ENCODE data around the gene CCDC171.

Gene CCDC171

DNA sequence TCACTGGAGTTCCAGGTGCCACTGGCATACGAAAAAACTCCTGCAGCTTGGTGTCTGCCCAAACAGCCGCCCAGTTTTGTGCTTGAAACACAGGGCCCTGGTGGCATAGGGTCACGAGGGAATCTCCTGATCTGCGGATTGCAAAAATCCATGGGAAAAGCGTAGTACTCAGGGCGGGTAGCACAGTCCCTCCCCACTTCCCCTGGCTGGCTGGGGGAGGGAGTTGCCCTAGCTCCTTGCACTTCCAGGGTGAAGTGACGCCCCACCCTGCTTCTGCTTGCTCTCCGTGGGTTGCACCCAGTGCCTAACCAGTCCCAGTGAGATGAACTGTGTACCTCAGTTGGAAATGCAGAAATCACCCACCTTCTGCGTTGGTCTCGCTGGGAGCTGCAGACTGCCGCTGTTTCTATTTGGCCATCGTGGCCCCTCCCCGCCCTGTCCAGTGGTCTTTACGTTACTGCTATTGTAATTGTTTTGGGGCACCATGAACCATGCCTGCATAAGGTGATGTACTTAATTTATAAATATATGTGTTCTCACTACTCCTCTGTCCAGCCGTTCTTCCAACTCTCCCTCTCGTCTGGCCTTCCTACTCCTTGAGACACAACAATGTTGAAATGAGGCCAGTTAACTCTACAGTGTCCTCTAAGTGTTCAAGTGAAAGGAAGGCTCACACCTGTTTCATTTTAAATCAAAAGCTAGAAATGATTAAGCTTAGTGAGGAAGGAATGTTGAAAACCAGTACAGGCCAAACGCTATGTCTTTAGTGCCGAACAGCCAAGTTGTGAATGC lies 65.9 kb downstream of the CCDC171 start:
- Histone ChIP-seq H3K27ac (ENCODE audit: low read depth, low read length) (no peak overlapping the region), H3K9ac (ENCODE audit: low read depth, low read length) (no peak overlapping the region), H3K4me1 (ENCODE audit: control insufficient read depth, insufficient read depth, low read length) (no peaks in the 10 kb centered on the region), H3K9me3 (ENCODE audit: control insufficient read depth, insufficient read depth, low read length) (no peaks in the 10 kb centered on the region), H3K4me3 (ENCODE audit: low read depth, low read length) (no peak overlapping the region), H3K36me3 (ENCODE audit: control insufficient read depth, insufficient read depth, low read length) (no peaks in the 10 kb centered on the region), H3K27me3 (ENCODE audit: control insufficient read depth, insufficient read depth, low read length) (no peaks in the 10 kb centered on the region)

DNA sequence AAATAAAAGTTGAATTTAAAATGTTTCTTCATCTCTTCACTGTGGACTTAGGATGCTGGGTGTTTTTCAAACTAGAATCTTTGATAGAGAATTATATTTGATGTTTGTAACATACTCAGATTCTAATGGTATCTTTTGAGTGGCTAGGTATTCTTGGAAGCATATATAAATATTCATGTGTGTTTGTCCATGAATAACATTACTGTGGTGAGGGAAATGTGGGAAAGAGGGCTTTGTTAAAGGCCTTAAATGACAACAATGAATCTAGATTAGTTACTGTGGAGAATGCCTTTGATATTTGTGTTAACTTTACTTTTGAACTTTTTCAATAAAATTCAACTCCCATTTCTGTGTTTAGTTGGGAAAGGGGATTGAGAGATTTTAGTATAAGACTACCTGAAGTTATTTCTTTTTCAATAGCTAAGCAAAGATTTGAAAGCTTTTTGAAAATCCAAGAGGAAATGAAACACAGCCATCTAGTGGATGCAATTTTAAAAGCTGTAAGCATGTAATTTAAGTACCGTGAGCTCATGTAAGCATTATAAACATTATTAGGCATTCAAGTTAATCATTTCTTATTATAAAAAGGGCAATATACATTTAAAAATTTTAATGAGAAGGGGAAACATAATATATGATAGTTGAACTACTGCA lies 69.6 kb downstream of the CCDC171 start:
- Histone ChIP-seq H3K9ac (ENCODE audit: low read depth, low read length) (no peak overlapping the region), H3K36me3 (ENCODE audit: control insufficient read depth, insufficient read depth, low read length) (no peaks in the 10 kb centered on the region), H3K4me1 (ENCODE audit: control insufficient read depth, insufficient read depth, low read length) (no peaks in the 10 kb centered on the region), H3K9me3 (ENCODE audit: control insufficient read depth, insufficient read depth, low read length) (no peaks in the 10 kb centered on the region), H3K4me3 (ENCODE audit: low read depth, low read length) (no peak overlapping the region), H3K27ac (ENCODE audit: low read depth, low read length) (no peak overlapping the region), H3K27me3 (ENCODE audit: control insufficient read depth, insufficient read depth, low read length) (no peaks in the 10 kb centered on the region)

DNA sequence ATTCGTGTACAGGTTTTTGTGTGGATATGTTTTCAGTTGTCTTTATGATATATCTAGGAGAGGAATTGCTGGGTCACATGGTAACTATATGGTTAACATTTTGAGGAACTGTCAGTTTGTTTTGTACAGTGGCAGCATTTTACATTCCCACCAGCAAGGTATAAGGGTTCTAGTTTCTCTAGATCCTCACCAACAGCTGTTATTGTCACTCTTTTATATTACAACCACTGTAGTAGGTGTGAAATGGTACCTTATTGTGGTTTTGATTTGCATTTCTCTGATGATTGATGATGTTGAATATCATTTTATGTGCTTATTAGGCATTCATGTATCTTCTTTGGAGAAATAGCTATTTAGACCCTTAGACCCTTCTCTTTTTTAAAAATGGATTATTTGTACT lies 82.9 kb downstream of the CCDC171 start:
- H3K4me3 ChIP-seq (ENCODE audit: low read depth, low read length): no peak overlapping the region
- H3K9ac ChIP-seq (ENCODE audit: low read depth, low read length): no peak overlapping the region
- H3K4me1 ChIP-seq (ENCODE audit: control insufficient read depth, insufficient read depth, low read length): no peaks in the 10 kb centered on the region
- H3K27me3 ChIP-seq (ENCODE audit: control insufficient read depth, insufficient read depth, low read length): no peaks in the 10 kb centered on the region
- H3K27ac ChIP-seq (ENCODE audit: low read depth, low read length): no peak overlapping the region
- no peaks in the 10 kb centered on the region for H3K9me3 ChIP-seq (ENCODE audit: control insufficient read depth, insufficient read depth, low read length)
- no peaks in the 10 kb centered on the region for H3K36me3 ChIP-seq (ENCODE audit: control insufficient read depth, insufficient read depth, low read length)

DNA sequence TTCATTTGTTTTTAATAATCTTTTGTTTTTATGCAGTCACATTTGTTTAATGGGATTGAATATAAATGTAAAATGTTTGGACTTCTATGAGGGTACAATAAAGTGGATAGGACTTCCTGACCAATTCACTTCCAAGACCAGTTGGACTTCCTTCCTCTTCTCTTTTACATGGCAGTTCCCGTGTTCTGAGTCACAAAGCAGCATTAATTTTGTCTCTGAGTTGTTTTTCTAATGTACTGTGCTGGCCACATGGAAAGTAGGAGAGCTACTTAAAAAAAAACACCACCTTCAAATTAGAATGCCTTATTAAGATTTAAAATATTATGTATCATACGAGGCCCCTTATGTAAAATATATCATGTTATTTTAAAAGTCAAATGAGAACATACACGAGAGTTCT lies 87.3 kb downstream of the CCDC171 start:
- no peaks in the 10 kb centered on the region for H3K4me1 ChIP-seq (ENCODE audit: control insufficient read depth, insufficient read depth, low read length)
- no peaks in the 10 kb centered on the region for H3K27me3 ChIP-seq (ENCODE audit: control insufficient read depth, insufficient read depth, low read length)
- H3K36me3 ChIP-seq (ENCODE audit: control insufficient read depth, insufficient read depth, low read length): no peaks in the 10 kb centered on the region
- no peak overlapping the region for H3K9ac ChIP-seq (ENCODE audit: low read depth, low read length)
- no peak overlapping the region for H3K4me3 ChIP-seq (ENCODE audit: low read depth, low read length)
- H3K9me3 ChIP-seq (ENCODE audit: control insufficient read depth, insufficient read depth, low read length): peaks cover 10% of the 10 kb centered on the region
- H3K27ac ChIP-seq (ENCODE audit: low read depth, low read length): no peak overlapping the region

DNA sequence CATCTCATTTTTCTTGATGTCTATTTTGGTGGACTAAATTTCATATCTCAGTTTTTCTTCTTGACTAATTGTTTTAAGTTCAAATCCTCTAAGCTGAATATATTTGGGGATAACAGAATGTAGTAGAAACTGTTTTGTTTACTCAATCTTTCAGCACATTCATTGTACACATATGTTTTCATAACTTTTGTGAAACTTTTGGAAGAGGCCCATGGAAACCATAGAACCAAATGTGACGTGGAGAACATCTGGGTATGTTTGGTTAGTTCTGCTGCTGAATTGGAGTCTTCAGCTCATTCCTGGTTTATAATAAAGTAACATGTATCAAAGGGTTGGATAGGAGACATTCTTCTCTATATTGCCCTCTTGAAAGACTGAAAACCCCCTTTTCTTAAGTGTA lies 88.4 kb downstream of the CCDC171 start:
- Histone ChIP-seq H3K4me1 (ENCODE audit: control insufficient read depth, insufficient read depth, low read length) (no peaks in the 10 kb centered on the region), H3K27me3 (ENCODE audit: control insufficient read depth, insufficient read depth, low read length) (no peaks in the 10 kb centered on the region), H3K36me3 (ENCODE audit: control insufficient read depth, insufficient read depth, low read length) (no peaks in the 10 kb centered on the region), H3K27ac (ENCODE audit: low read depth, low read length) (no peak overlapping the region), H3K9me3 (ENCODE audit: control insufficient read depth, insufficient read depth, low read length) (peaks cover 10% of the 10 kb centered on the region), H3K4me3 (ENCODE audit: low read depth, low read length) (no peak overlapping the region), H3K9ac (ENCODE audit: low read depth, low read length) (no peak overlapping the region)

DNA sequence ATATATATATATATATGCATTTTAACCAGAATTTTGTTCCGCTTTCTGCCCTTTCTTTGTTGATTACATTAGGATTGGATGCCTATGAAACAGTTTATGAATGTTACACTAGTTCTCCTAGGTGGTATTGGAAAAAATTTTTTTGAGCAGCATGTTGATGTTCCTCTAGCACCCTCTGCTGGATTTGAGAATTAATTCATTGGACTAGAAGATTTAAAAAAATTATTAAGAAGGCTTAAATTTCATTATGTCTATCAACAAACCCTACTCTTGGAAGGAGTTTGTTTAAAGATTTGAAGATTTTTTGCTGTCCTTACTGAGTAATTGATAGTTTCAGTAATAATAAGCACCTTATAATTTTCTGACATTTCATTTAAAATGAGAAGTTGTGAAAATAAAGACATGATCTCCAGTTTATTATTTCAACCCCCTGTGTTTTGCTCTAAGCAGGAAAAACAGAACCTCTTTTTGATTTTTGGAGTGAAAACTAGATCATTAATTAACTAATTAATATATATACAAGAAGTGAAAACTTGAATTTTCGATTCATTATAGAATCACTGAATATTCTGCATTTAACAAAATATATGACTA lies 89.6 kb downstream of the CCDC171 start:
- no peaks in the 10 kb centered on the region for H3K27me3 ChIP-seq (ENCODE audit: control insufficient read depth, insufficient read depth, low read length)
- no peaks in the 10 kb centered on the region for H3K36me3 ChIP-seq (ENCODE audit: control insufficient read depth, insufficient read depth, low read length)
- no peak overlapping the region for H3K9ac ChIP-seq (ENCODE audit: low read depth, low read length)
- no peak overlapping the region for H3K4me3 ChIP-seq (ENCODE audit: low read depth, low read length)
- H3K4me1 ChIP-seq (ENCODE audit: control insufficient read depth, insufficient read depth, low read length): no peaks in the 10 kb centered on the region
- no peak overlapping the region for H3K27ac ChIP-seq (ENCODE audit: low read depth, low read length)
- H3K9me3 ChIP-seq (ENCODE audit: control insufficient read depth, insufficient read depth, low read length): peaks cover 10% of the 10 kb centered on the region

DNA sequence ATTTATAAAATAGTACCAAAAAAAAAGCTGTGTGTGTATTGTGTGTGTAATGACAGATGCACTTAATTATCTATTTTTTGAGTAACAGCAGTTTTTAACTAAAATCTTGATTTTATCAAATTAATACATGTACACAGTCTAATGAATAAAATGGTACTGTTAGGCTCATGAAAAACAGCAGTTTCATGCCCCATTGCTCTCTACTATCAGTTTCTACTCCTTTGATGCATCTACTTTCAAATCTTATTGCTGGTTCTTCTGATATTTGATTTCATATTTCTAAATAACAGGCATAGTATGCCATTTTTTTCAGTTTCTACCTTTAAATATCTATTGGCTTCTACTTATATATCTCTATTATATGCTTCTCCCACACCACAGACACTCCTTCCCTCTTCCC lies 117.4 kb downstream of the CCDC171 start:
- H3K9ac ChIP-seq (ENCODE audit: low read depth, low read length): no peak overlapping the region
- H3K9me3 ChIP-seq (ENCODE audit: control insufficient read depth, insufficient read depth, low read length): no peaks in the 10 kb centered on the region
- H3K36me3 ChIP-seq (ENCODE audit: control insufficient read depth, insufficient read depth, low read length): no peaks in the 10 kb centered on the region
- H3K27me3 ChIP-seq (ENCODE audit: control insufficient read depth, insufficient read depth, low read length): no peaks in the 10 kb centered on the region
- H3K4me3 ChIP-seq (ENCODE audit: low read depth, low read length): no peak overlapping the region
- H3K27ac ChIP-seq (ENCODE audit: low read depth, low read length): no peak overlapping the region
- no peaks in the 10 kb centered on the region for H3K4me1 ChIP-seq (ENCODE audit: control insufficient read depth, insufficient read depth, low read length)

DNA sequence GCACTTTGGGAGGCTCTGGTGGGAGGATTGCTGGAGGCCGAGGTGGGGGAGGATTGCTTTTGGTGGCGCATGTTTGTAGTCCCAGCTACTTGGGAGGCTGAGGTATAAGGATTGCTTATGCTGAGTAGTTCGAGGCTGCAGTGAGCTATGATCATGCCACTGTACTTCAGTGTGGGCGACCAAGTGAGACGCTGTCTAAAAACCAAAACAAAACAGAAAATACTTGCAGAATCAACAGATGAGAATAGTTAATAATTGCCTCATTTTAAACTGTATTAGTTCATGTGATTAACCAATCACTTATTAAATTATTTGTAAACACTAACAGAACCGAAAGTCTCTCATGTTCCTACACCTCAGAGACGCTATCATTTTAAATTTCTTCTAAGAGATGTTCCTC lies 118.1 kb downstream of the CCDC171 start:
- H3K4me1 ChIP-seq (ENCODE audit: control insufficient read depth, insufficient read depth, low read length): no peaks in the 10 kb centered on the region
- H3K9me3 ChIP-seq (ENCODE audit: control insufficient read depth, insufficient read depth, low read length): no peaks in the 10 kb centered on the region
- no peak overlapping the region for H3K9ac ChIP-seq (ENCODE audit: low read depth, low read length)
- H3K27me3 ChIP-seq (ENCODE audit: control insufficient read depth, insufficient read depth, low read length): no peaks in the 10 kb centered on the region
- no peak overlapping the region for H3K27ac ChIP-seq (ENCODE audit: low read depth, low read length)
- no peaks in the 10 kb centered on the region for H3K36me3 ChIP-seq (ENCODE audit: control insufficient read depth, insufficient read depth, low read length)
- no peak overlapping the region for H3K4me3 ChIP-seq (ENCODE audit: low read depth, low read length)

DNA sequence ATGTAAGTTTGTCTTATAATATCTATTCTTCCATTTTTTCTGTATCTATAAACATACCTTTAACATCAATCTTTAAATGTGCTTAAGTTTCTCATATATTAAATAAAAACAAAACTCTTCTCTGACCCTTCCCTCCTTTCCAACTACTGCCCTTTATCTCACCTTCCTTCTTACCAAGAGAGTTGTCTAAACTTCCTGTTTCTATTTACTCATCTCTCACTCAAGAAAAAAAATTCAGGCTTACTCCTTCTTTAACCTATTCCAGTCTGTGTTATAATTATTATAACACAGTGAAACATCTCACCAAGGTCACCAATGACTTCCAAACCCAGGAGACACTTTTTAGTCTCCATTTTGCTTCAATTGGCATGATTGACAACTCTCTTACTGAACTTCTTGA lies 140.9 kb downstream of the CCDC171 start:
- no peaks in the 10 kb centered on the region for H3K27me3 ChIP-seq (ENCODE audit: control insufficient read depth, insufficient read depth, low read length)
- no peak overlapping the region for H3K27ac ChIP-seq (ENCODE audit: low read depth, low read length)
- no peak overlapping the region for H3K9ac ChIP-seq (ENCODE audit: low read depth, low read length)
- H3K4me3 ChIP-seq (ENCODE audit: low read depth, low read length): no peak overlapping the region
- no peaks in the 10 kb centered on the region; the same call in 1 of the 2 replicates for H3K4me1 ChIP-seq (ENCODE audit: control insufficient read depth, insufficient read depth, low read length)
- H3K36me3 ChIP-seq (ENCODE audit: control insufficient read depth, insufficient read depth, low read length): no peaks in the 10 kb centered on the region
- no peaks in the 10 kb centered on the region for H3K9me3 ChIP-seq (ENCODE audit: control insufficient read depth, insufficient read depth, low read length)

DNA sequence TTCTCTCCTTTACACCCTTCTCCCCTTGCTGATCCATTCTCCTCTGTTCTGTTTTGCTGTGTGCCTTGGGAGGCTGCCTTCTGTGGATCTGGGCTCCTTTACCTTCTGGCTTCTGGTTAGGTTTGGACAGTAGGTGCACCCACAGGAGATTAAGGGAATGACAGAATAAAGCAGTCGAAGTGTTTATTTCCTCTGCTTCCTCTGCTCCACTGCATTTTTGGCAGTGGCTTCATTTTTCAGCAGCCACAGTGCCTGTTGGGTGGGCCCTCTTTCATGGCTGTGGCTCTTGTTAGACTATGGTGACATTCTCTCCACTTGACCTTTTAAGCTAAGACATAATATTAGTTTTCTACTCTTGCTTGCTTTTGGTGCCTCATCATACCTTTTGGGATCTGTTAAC lies 144.1 kb downstream of the CCDC171 start:
- Histone ChIP-seq H3K36me3 (ENCODE audit: control insufficient read depth, insufficient read depth, low read length) (no peaks in the 10 kb centered on the region), H3K9ac (ENCODE audit: low read depth, low read length) (no peak overlapping the region), H3K27me3 (ENCODE audit: control insufficient read depth, insufficient read depth, low read length) (no peaks in the 10 kb centered on the region), H3K9me3 (ENCODE audit: control insufficient read depth, insufficient read depth, low read length) (no peaks in the 10 kb centered on the region), H3K27ac (ENCODE audit: low read depth, low read length) (no peak overlapping the region), H3K4me3 (ENCODE audit: low read depth, low read length) (no peak overlapping the region), H3K4me1 (ENCODE audit: control insufficient read depth, insufficient read depth, low read length) (no peaks in the 10 kb centered on the region; the same call in 1 of the 2 replicates)

DNA sequence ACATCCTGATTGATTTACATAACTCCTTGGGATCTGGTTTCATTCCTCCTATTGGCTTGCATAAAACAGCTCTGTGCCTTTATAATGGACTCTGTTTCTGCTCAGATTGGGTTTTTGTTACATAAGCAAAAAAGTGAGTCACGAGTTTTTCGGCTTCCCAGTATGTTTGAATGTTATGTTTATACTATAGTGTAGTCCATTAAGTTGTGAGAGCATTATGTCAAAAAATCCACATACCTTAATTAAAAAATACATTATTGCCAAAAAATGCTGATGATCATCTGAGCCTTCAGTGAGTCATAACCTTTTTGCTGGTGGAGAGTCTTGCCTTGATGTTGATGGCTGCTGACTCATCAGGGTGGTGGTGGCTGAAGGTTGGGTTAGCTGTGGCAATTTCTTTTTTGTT lies 144.6 kb downstream of the CCDC171 start:
- H3K4me3 ChIP-seq (ENCODE audit: low read depth, low read length): no peak overlapping the region
- H3K36me3 ChIP-seq (ENCODE audit: control insufficient read depth, insufficient read depth, low read length): no peaks in the 10 kb centered on the region
- no peaks in the 10 kb centered on the region for H3K27me3 ChIP-seq (ENCODE audit: control insufficient read depth, insufficient read depth, low read length)
- H3K27ac ChIP-seq (ENCODE audit: low read depth, low read length): no peak overlapping the region
- H3K9me3 ChIP-seq (ENCODE audit: control insufficient read depth, insufficient read depth, low read length): no peaks in the 10 kb centered on the region
- H3K4me1 ChIP-seq (ENCODE audit: control insufficient read depth, insufficient read depth, low read length): no peaks in the 10 kb centered on the region; the same call in 1 of the 2 replicates
- H3K9ac ChIP-seq (ENCODE audit: low read depth, low read length): no peak overlapping the region
